GM18858 (cell line): ENCODE results near the gene MYLK2.
"Not testable (repeated sequence)": the region's sequence is repeated elsewhere in the genome, so short reads cannot be mapped to it uniquely, and the experiment has no call there.

ENCODE experiments used
- ATAC-seq: cut with Tn5 transposase; IDR thresholded peaks from one replicate; pipeline ENCODE4 v1.9.1; 2021; ENCODE audit not compliant: unreplicated experiment

The MYLK2 gene

GRCh38 chr20:31819083-31819784 lies at the start of gene MYLK2:
MYLK2 (plus strand) TSS chr20:31819356; CDS start chr20:31819581, 225 bp downstream.
- ATAC-seq: no peak

GRCh38 chr20:31769681-31770080 lies 49.5 kb upstream of the MYLK2 start:
- ATAC-seq: no peak

- ATAC-seq: no peak
These were observed 48.9 kb upstream of the MYLK2 start for GRCh38 chr20:31770243-31770642.

GRCh38 chr20:31774408-31774807 lies 44.7 kb upstream of the MYLK2 start:
- no peak for ATAC-seq

GRCh38 chr20:31780839-31781238 lies 38.3 kb upstream of the MYLK2 start:
- ATAC-seq: no peak

- no peak for ATAC-seq
These were observed 37.2 kb upstream of the MYLK2 start for GRCh38 chr20:31781945-31782344.

- ATAC-seq: no peak
These were observed 34.7 kb upstream of the MYLK2 start for GRCh38 chr20:31784354-31785044.

GRCh38 chr20:31785089-31785488 lies 34.1 kb upstream of the MYLK2 start:
- ATAC-seq: no peak

GRCh38 chr20:31788578-31788977 lies 30.6 kb upstream of the MYLK2 start:
- no peak for ATAC-seq

GRCh38 chr20:31790401-31790800 lies 28.8 kb upstream of the MYLK2 start:
- no peak for ATAC-seq

- no peak for ATAC-seq
These were observed 21.8 kb upstream of the MYLK2 start for GRCh38 chr20:31797364-31797763.

GRCh38 chr20:31801508-31801907 lies 17.6 kb upstream of the MYLK2 start:
- ATAC-seq: no peak

GRCh38 chr20:31803552-31804291 lies 15.4 kb upstream of the MYLK2 start:
- no peak for ATAC-seq

- no peak for ATAC-seq
These were observed 12.4 kb upstream of the MYLK2 start for GRCh38 chr20:31806564-31807355.

- ATAC-seq: no peak
These were observed 10.7 kb upstream of the MYLK2 start for GRCh38 chr20:31808481-31808880.

- no peak for ATAC-seq
These were observed 9.5 kb upstream of the MYLK2 start for GRCh38 chr20:31809661-31810060.

GRCh38 chr20:31811198-31811597 lies 8.0 kb upstream of the MYLK2 start:
- no peak for ATAC-seq

GRCh38 chr20:31811796-31812728 lies 7.1 kb upstream of the MYLK2 start:
- ATAC-seq: no peak

GRCh38 chr20:31813611-31814010 lies 5.5 kb upstream of the MYLK2 start:
- ATAC-seq: no peak

GRCh38 chr20:31814142-31814541 lies 5.0 kb upstream of the MYLK2 start:
- not testable (repeated sequence) for ATAC-seq
